RPMI8226 (cell line): ENCODE data around the gene PIGZ.
A peak's percentile ranks its signal among the peaks of the same experiment; 100 is the strongest.

Source experiments
- DNase-seq: peaks from one replicate; pipeline ENCODE4 v3.0.0-alpha.2; 2015

PIGZ gene

GRCh38 chr3:197001972-197002700, 33.5 kb upstream of the PIGZ start:
- no peak for DNase-seq

- no peak for DNase-seq
Measured at GRCh38 chr3:197001106-197001971, 32.7 kb upstream of the PIGZ start.

- DNase-seq = no peak
Measured at GRCh38 chr3:197000211-197000610, 31.6 kb upstream of the PIGZ start.

GRCh38 chr3:196998966-196999760, 30.5 kb upstream of the PIGZ start:
- no peak for DNase-seq

GRCh38 chr3:196997311-196997710, 28.7 kb upstream of the PIGZ start:
- DNase-seq = no peak

- no peak for DNase-seq
Measured at GRCh38 chr3:196996454-196997265, 28.0 kb upstream of the PIGZ start.

- peak; percentile 89 for DNase-seq
Measured at GRCh38 chr3:196995646-196996355, 27.2 kb upstream of the PIGZ start.

- no peak for DNase-seq
Measured at GRCh38 chr3:196995027-196995426, 26.4 kb upstream of the PIGZ start.

GRCh38 chr3:196994056-196994455, 25.4 kb upstream of the PIGZ start:
- no peak for DNase-seq

GRCh38 chr3:196992461-196993065, 23.9 kb upstream of the PIGZ start:
- DNase-seq = no peak

GRCh38 chr3:196991581-196992460, 23.2 kb upstream of the PIGZ start:
- no peak for DNase-seq

GRCh38 chr3:196990601-196991007, 22.0 kb upstream of the PIGZ start:
- DNase-seq = no peak

- no peak for DNase-seq
Measured at GRCh38 chr3:196989721-196990262, 21.2 kb upstream of the PIGZ start.

GRCh38 chr3:196988241-196989029, 19.8 kb upstream of the PIGZ start:
- DNase-seq = peak; percentile 68

- DNase-seq = no peak
Measured at GRCh38 chr3:196987022-196987421, 18.4 kb upstream of the PIGZ start.

- DNase-seq = no peak
Measured at GRCh38 chr3:196985954-196986885, 17.6 kb upstream of the PIGZ start.

- no peak for DNase-seq
Measured at GRCh38 chr3:196985298-196985697, 16.7 kb upstream of the PIGZ start.

- no peak for DNase-seq
Measured at GRCh38 chr3:196983186-196983585, 14.6 kb upstream of the PIGZ start.
